Heart right ventricle (tissue), 16 donors: ENCODE results near the gene WDR20. TPM values are rescaled to one million over a fixed set of nuclear protein-coding genes. Genes with fewer than 3 reads are reported as not detected.
"Not testable (repeated sequence)": the region's sequence is repeated elsewhere in the genome, so short reads cannot be mapped to it uniquely, and the experiment has no call there.

Source experiments
- ATAC-seq, 8 donors: fragments of 200-7000 bp; cut with Tn5 transposase; one replicate each; pipeline ENCODE4 v1.9.1; 2020; ENCODE audit warnings: mild to moderate bottlenecking in 8 of 8, moderate library complexity in 8 of 8, moderate number of reproducible peaks in 1 of 8
- DNase-seq, 2 donors: peaks; one replicate each; pipeline ENCODE4 v3.0.0-alpha.2; 2020
- H3K27ac ChIP-seq, 10 donors: fragments of 200-600 bp; sonication (generic) in 2 of 10; one replicate each; pipeline versions ENCODE4 v1.5.0 to v1.8.0; 2020 to 2022; ENCODE audit warnings: mild to moderate bottlenecking in 3 of 10
- H3K27me3 ChIP-seq, 7 donors: fragments of 200-600 bp; one replicate each; pipeline ENCODE4 v1.8.0; 2021 to 2022; ENCODE audit warnings: mild to moderate bottlenecking in 2 of 7
- H3K36me3 ChIP-seq, 9 donors: fragments of 200-600 bp; sonication (generic) in 1 of 9; one replicate each; pipeline versions ENCODE4 v1.5.0 to v1.8.0; 2020 to 2022; ENCODE audit warnings: mild to moderate bottlenecking in 2 of 9
- H3K4me1 ChIP-seq, 9 donors: fragments of 200-600 bp; sonication (generic) in 1 of 9; one replicate each; pipeline versions ENCODE4 v1.5.0 to v1.8.0; 2020 to 2022; ENCODE audit warnings: mild to moderate bottlenecking in 4 of 9
- H3K4me3 ChIP-seq, 10 donors: fragments of 200-600 bp; sonication (generic) in 2 of 10; one replicate each; pipeline versions ENCODE4 v1.5.0 to v1.8.0; 2020 to 2022; ENCODE audit warnings: mild to moderate bottlenecking in 7 of 10, moderate library complexity in 2 of 10
- H3K9me3 ChIP-seq, 11 donors: fragments of 200-600 bp in 10 of 11; sonication (generic) in 2 of 11; one replicate each; pipeline versions ENCODE4 v1.5.0 to v1.8.0; 2013 to 2022; ENCODE audit warnings: mild to moderate bottlenecking in 2 of 11, control low read depth in 1 of 11, moderate library complexity in 1 of 11
- CTCF ChIP-seq, 9 donors: fragments of 200-600 bp; sonication (generic) in 2 of 9; IDR thresholded peaks; one replicate each; pipeline versions ENCODE4 v1.5.0 to v1.8.0; 2021 to 2022; ENCODE audit warnings: antibody characterized with exemption in 9 of 9, mild to moderate bottlenecking in 5 of 9, moderate library complexity in 1 of 9
- WGBS, 2 donors: extraction: QIAGEN DNeasy Blood & Tissue Kit; methylation state at CpG; one replicate each; pipeline ENCODE4 v1.1.7; 2013; ENCODE audit warnings: inconsistent platforms in 1 of 2; 5-methylcytosine and 5-hydroxymethylcytosine counted together
- intact Hi-C, 10 donors: fragments of 100-400 bp; cut with DNase I; formaldehyde crosslinking; loops; one replicate each; pipeline versions ENCODE4 v1.11.1 to v1.14.2; 2022
- polyA plus RNA-seq, 2 donors: library from polyadenylated mRNA; stranded (reverse); fragments of 200-250 nt; gene quantifications; one replicate each; pipeline ENCODE4 v1.2.3, GENCODE V29; 2013
- total RNA-seq, 10 donors: library from RNA; stranded (reverse); fragmentation: NEBNext Ultra II Directional in 3 of 10; extraction: Animal tissue kit (Norgen Biotek cat#: 25700) in 3 of 10; gene quantifications; one replicate each; pipeline versions ENCODE4 v1.2.1 to v1.2.4, GENCODE V29; 2021 to 2023
- donor health status: Arrhythmogenic right ventricular cardiomyopathy.
- donor health status: ischemic (EF 13 %, LVEDD 7.1; RV severe dilation, severe dysfunction).
- donor health status: healthy with polysubstance abuse.
- donor health status: DM: no; HTN: yes; CAD: no.
- donor health status: DM: no; HTN: no; CAD: no.
- donor health status: ischemic (EF 25% LVEDD 6.9; RV normal size, moderate dysfunction).
- donor health status: ischemic (EF 25% LVEDD 5.7; RV mildly dilated, moderate dysfunction).
- donor health status: healthy.
- donor health status: DM: yes; HTN: yes; CAD: no.
- donor health status: Ischemic cardiomyopathy.
- donor health status: ischemic (EF 35%, LVEDD 5.7; RV mildly dilated, moderate dysfunction).
- donor health status: nonischemic (EF 11% LVEDD 7.7; RV severe dilation, severe dysfunction).
- donor health status: DM: yes; HTN: yes; CAD: no.
- donor health status: PGD.
- donor health status: ischemic (EF 29% LVEDD 5.4; RV normal size, mild dysfunction).
- donor health status: nonischemic (EF 23%, LVEDD 6.1; RV moderate dilation, normal function).

Gene WDR20
- total and polyA plus RNA-seq, 12 donors: 10.7 to 28.0 (median 20.5) TPM

DNA sequence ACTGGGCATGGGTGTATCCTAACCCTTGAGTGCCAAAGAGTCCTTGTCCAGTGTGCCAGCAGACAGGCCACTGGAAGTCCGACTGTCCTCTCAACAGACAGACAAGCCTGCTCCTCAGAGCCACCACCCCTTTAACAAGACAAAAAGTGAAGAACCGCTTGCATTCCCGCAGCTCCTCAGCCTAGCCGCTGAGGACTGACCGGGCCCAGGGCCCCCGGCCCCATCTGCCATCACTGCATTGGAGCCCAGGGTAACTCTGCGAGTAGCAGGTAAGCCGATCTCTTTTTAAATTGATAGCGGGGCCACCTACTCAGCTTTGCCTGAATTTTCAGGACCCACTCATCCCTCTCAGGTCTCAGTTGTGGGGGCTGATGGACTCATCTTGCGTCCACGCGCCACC lies 96.3 kb downstream of the WDR20 start:
- no peak for ATAC-seq
- intact Hi-C loops: loop anchor here in 3 of 10 donors (1.0 to 5.0 kb wide), 3 partner anchors 23 to 78 kb away; no protein-coding TSS in a partner anchor
- TF ChIP-seq CTCF (IDR thresholded peaks at IDR 0.05): no peak
- DNase-seq: no peak
- Histone ChIP-seq H3K9me3 (no peaks in the 10 kb centered on the region), H3K4me3 (no peak overlapping the region), H3K27ac (no peak overlapping the region), H3K27me3 (no peaks in the 10 kb centered on the region), H3K4me1 (peaks cover 0 to 18% (median 7%) of the 10 kb centered on the region in 9 donors), H3K36me3 (peaks cover 0 to 24% (median under 1%) of the 10 kb centered on the region in 9 donors)
- WGBS, 2 donors: 95 to 96% methylated on average over 12 of the region's 12 CpGs

GRCh38 chr14:102238131-102238530 lies 98.4 kb downstream of the WDR20 start:
- intact Hi-C loops: loop anchor here in 1 of 10 donors (5.0 kb wide), 1 partner anchor 74 kb away; no protein-coding TSS in a partner anchor
- Histone ChIP-seq H3K27me3 (no peaks in the 10 kb centered on the region), H3K4me1 (peaks cover 0 to 18% (median 7%) of the 10 kb centered on the region in 9 donors), H3K9me3 (no peaks in the 10 kb centered on the region), H3K36me3 (peaks cover 0 to 3% (median 0%) of the 10 kb centered on the region in 9 donors), H3K27ac (no peak overlapping the region), H3K4me3 (no peak overlapping the region)
- TF ChIP-seq CTCF (IDR thresholded peaks at IDR 0.05): no peak
- DNase-seq (no peak), ATAC-seq (no peak)
- 71 to 74% methylated on average over 4 of the region's 4 CpGs for WGBS, 2 donors

GRCh38 chr14:102238766-102239165 lies 99.1 kb downstream of the WDR20 start:
- Histone ChIP-seq H3K9me3 (no peaks in the 10 kb centered on the region), H3K27me3 (no peaks in the 10 kb centered on the region), H3K27ac (no peak overlapping the region), H3K4me3 (no peak overlapping the region), H3K4me1 (peaks cover 0 to 18% (median 7%) of the 10 kb centered on the region in 9 donors), H3K36me3 (no peaks in the 10 kb centered on the region)
- ATAC-seq: no peak
- TF ChIP-seq CTCF (IDR thresholded peaks at IDR 0.05): no peak
- no peak for DNase-seq
- WGBS, 2 donors: 93 to 95% methylated on average over 3 of the region's 3 CpGs
- intact Hi-C loops: loop anchor here in 1 of 10 donors (5.0 kb wide), 1 partner anchor 74 kb away; no protein-coding TSS in a partner anchor

- intact Hi-C loops: loop anchor here in 1 of 10 donors (5.0 kb wide), 1 partner anchor 73 kb away; no protein-coding TSS in a partner anchor
- Histone ChIP-seq H3K4me1 (peaks cover 0 to 16% (median 7%) of the 10 kb centered on the region in 9 donors), H3K36me3 (no peaks in the 10 kb centered on the region), H3K27ac (no peak overlapping the region), H3K9me3 (no peaks in the 10 kb centered on the region), H3K27me3 (no peaks in the 10 kb centered on the region), H3K4me3 (no peak overlapping the region)
- DNase-seq (no peak), ATAC-seq (no peak)
- WGBS, 2 donors: 91 to 95% methylated on average over 4 of the region's 4 CpGs
- TF ChIP-seq CTCF (IDR thresholded peaks at IDR 0.05): no peak
Observed at GRCh38 chr14:102239231-102239630, 99.5 kb downstream of the WDR20 start.

DNA sequence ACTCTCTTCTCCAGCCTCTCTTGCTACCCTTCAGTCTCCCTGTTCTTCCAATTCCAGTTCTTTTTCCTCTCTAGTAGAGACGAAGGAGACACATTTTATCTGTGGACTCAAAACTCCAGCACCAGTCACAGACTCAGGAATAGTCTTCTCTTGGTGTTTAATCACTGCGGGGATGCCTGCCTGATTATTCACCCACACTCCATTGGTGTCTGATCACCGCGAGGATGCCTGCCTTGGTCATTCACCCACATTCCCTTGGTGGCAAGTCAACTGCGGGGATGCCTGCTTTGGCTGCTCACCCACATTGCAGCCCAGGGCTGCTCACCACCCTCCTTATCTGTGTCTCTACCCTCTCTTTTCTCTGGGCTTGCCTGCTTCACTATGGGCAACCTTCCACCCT lies 100.8 kb downstream of the WDR20 start:
- intact Hi-C loops, H3K4me3 ChIP-seq, H3K27me3 ChIP-seq, ATAC-seq, H3K9me3 ChIP-seq, H3K36me3 ChIP-seq, H3K4me1 ChIP-seq, H3K27ac ChIP-seq, DNase-seq: not testable (repeated sequence)
- 95 to 97% methylated on average over 5 of the region's 5 CpGs for WGBS, 2 donors
